ENCODE data around the gene TTC32.

- TF ChIP-seq POLR2A (IDR thresholded peaks at IDR 0.05) (no peak), CTCF (IDR thresholded peaks at IDR 0.05) (no peak)
These were observed 16.0 kb downstream of the TTC32 start for GRCh38 chr2:19885791-19886190.

Measured in suprapubic skin (tissue), 3 donors.